SK-N-SH treated with all-trans-retinoic acid at 6 μM for 48 hours (cell line): ENCODE measurements around the gene ZXDC.

Experiments used
- ATAC-seq: fragments of 200-7000 bp; cut with Tn5 transposase; 3 replicates; pipeline ENCODE4 v1.9.1; 2020; ENCODE audit warnings: mild to moderate bottlenecking, moderate library complexity
- ARNTL ChIP-seq: fragments of 450-650 bp; formaldehyde crosslinking; IDR thresholded peaks from 2 replicates; pipeline ENCODE4 v1.5.0; 2020; ENCODE audit warnings: low read depth, mild to moderate bottlenecking, moderate library complexity, borderline replicate concordance
- BACH2 ChIP-seq: fragments of 250-450 bp; sonication (Bioruptor Pico); IDR thresholded peaks from 2 replicates; pipeline ENCODE4 v1.9.0; 2021; ENCODE audit warnings: mild to moderate bottlenecking, borderline replicate concordance
- CSDC2 ChIP-seq: fragments of 250-450 bp; sonication (Bioruptor Pico); IDR thresholded peaks from 2 replicates; pipeline ENCODE4 v1.5.0; 2020; ENCODE audit warnings: mild to moderate bottlenecking, moderate library complexity
- ESRRG ChIP-seq: fragments of 250-450 bp; sonication (Bioruptor Pico); IDR thresholded peaks from 2 replicates; pipeline ENCODE4 v1.6.1; 2021; ENCODE audit warnings: mild to moderate bottlenecking
- ISL1 ChIP-seq: fragments of 250-450 bp; sonication (Bioruptor Pico); IDR thresholded peaks from 2 replicates; pipeline ENCODE4 v2.1.2; 2022; ENCODE audit warnings: mild to moderate bottlenecking, moderate library complexity
- OSR1 ChIP-seq: fragments of 250-450 bp; sonication (Bioruptor Pico); IDR thresholded peaks from 2 replicates; pipeline ENCODE4 v1.8.0; 2022; ENCODE audit warnings: moderate library complexity, mild to moderate bottlenecking, inconsistent platforms
- RARB ChIP-seq: fragments of 250-450 bp; sonication (Bioruptor Pico); IDR thresholded peaks from 2 replicates; pipeline ENCODE4 v1.8.0; 2021; ENCODE audit warnings: mild to moderate bottlenecking, moderate library complexity
- SNAI2 ChIP-seq: fragments of 250-450 bp; sonication (Bioruptor Pico); IDR thresholded peaks from 2 replicates; pipeline ENCODE4 v1.5.0; 2020; ENCODE audit warnings: mild to moderate bottlenecking, moderate library complexity
- TCF4 ChIP-seq: fragments of 250-450 bp; sonication (Bioruptor Pico); IDR thresholded peaks from 2 replicates; pipeline ENCODE4 v1.8.0; 2021; ENCODE audit warnings: mild to moderate bottlenecking, moderate library complexity, borderline replicate concordance
- TOX ChIP-seq: fragments of 250-450 bp; sonication (Bioruptor Pico); IDR thresholded peaks from 2 replicates; pipeline ENCODE4 v1.8.0; 2021; ENCODE audit warnings: mild to moderate bottlenecking, moderate library complexity, borderline replicate concordance
- ZFP3 ChIP-seq: fragments of 250-450 bp; sonication (Bioruptor Pico); IDR thresholded peaks from 2 replicates; pipeline ENCODE4 v1.5.0; 2020; ENCODE audit warnings: mild to moderate bottlenecking, moderate library complexity
- ZFP30 ChIP-seq: fragments of 450-650 bp; formaldehyde crosslinking; IDR thresholded peaks from 2 replicates; pipeline ENCODE4 v1.5.0; 2022; ENCODE audit warnings: mild to moderate bottlenecking, moderate library complexity
- ZNF565 ChIP-seq: fragments of 450-650 bp; formaldehyde crosslinking; conservative IDR thresholded peaks from 2 replicates; pipeline ENCODE4 v1.5.0; 2020; ENCODE audit warnings: low read depth, mild to moderate bottlenecking, moderate library complexity
- ZNF70 ChIP-seq: fragments of 450-650 bp; formaldehyde crosslinking; IDR thresholded peaks from 2 replicates; pipeline ENCODE4 v1.5.0; 2020; ENCODE audit warnings: mild to moderate bottlenecking, moderate library complexity
- ZNF8 ChIP-seq: fragments of 450-650 bp; formaldehyde crosslinking; IDR thresholded peaks from 2 replicates; pipeline ENCODE4 v1.5.0; 2020; ENCODE audit warnings: mild to moderate bottlenecking, moderate library complexity
- TF ChIP-seq, protein P1 (sequence below): fragments of 250-450 bp; sonication (Bioruptor Pico); IDR thresholded peaks from 2 replicates; pipeline ENCODE4 v1.5.0; 2020; ENCODE audit warnings: mild to moderate bottlenecking, moderate library complexity
- TF ChIP-seq, protein P2 (sequence below): fragments of 250-450 bp; sonication (Bioruptor Pico); IDR thresholded peaks from 2 replicates; pipeline ENCODE4 v1.5.1; 2020; ENCODE audit warnings: low read depth, mild to moderate bottlenecking, moderate library complexity
- TF ChIP-seq, protein P3 (sequence below): fragments of 250-450 bp; sonication (Bioruptor Pico); IDR thresholded peaks from 2 replicates; pipeline ENCODE4 v1.5.1; 2021; ENCODE audit warnings: mild to moderate bottlenecking, moderate library complexity

ZXDC gene, protein sequence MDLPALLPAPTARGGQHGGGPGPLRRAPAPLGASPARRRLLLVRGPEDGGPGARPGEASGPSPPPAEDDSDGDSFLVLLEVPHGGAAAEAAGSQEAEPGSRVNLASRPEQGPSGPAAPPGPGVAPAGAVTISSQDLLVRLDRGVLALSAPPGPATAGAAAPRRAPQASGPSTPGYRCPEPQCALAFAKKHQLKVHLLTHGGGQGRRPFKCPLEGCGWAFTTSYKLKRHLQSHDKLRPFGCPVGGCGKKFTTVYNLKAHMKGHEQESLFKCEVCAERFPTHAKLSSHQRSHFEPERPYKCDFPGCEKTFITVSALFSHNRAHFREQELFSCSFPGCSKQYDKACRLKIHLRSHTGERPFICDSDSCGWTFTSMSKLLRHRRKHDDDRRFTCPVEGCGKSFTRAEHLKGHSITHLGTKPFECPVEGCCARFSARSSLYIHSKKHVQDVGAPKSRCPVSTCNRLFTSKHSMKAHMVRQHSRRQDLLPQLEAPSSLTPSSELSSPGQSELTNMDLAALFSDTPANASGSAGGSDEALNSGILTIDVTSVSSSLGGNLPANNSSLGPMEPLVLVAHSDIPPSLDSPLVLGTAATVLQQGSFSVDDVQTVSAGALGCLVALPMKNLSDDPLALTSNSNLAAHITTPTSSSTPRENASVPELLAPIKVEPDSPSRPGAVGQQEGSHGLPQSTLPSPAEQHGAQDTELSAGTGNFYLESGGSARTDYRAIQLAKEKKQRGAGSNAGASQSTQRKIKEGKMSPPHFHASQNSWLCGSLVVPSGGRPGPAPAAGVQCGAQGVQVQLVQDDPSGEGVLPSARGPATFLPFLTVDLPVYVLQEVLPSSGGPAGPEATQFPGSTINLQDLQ

DNA sequence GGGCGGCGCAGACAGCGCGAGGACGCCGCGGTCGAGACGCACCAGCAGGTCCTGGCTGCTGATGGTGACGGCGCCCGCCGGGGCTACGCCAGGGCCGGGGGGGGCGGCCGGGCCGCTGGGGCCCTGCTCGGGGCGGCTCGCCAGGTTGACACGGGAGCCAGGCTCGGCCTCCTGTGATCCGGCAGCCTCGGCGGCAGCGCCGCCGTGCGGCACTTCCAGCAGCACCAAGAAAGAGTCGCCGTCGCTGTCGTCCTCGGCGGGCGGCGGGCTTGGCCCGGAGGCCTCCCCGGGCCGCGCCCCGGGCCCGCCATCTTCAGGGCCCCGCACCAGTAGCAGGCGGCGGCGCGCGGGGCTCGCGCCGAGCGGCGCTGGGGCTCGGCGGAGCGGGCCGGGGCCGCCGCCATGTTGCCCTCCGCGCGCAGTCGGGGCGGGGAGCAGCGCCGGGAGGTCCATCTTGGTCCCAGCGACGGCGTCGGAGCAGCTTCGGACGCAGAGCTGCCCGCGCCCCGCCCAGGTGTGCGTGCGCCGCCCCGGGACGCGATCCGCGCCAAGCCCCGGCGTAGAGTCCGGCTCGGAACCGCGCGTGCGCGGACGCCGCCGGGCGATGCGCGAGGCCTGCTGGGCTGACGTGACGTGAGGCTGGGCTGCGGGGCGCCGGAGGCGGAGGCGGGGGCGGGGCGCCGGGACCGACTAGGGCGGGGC is at the start of gene ZXDC:
TSS of gene ZXDC (minus strand) at position 479 of the 702 bp plus-strand sequence. CDS start at position 453, 26 bp downstream.
- peak; percentile 93 for ATAC-seq
- TF ChIP-seq RARB (CRISPR knock-in tag) (no peak), ZNF8 (CRISPR knock-in tag) (no peak), ZFP3 (CRISPR knock-in tag) (no peak), ZNF565 (CRISPR knock-in tag) (no peak), ZNF70 (no peak), OSR1 (CRISPR knock-in tag) (no peak), ESRRG (CRISPR knock-in tag) (no peak), ZFP30 (no peak), TOX (CRISPR knock-in tag) (no peak), SNAI2 (CRISPR knock-in tag) (no peak)
- TF ChIP-seq, protein P1, sequence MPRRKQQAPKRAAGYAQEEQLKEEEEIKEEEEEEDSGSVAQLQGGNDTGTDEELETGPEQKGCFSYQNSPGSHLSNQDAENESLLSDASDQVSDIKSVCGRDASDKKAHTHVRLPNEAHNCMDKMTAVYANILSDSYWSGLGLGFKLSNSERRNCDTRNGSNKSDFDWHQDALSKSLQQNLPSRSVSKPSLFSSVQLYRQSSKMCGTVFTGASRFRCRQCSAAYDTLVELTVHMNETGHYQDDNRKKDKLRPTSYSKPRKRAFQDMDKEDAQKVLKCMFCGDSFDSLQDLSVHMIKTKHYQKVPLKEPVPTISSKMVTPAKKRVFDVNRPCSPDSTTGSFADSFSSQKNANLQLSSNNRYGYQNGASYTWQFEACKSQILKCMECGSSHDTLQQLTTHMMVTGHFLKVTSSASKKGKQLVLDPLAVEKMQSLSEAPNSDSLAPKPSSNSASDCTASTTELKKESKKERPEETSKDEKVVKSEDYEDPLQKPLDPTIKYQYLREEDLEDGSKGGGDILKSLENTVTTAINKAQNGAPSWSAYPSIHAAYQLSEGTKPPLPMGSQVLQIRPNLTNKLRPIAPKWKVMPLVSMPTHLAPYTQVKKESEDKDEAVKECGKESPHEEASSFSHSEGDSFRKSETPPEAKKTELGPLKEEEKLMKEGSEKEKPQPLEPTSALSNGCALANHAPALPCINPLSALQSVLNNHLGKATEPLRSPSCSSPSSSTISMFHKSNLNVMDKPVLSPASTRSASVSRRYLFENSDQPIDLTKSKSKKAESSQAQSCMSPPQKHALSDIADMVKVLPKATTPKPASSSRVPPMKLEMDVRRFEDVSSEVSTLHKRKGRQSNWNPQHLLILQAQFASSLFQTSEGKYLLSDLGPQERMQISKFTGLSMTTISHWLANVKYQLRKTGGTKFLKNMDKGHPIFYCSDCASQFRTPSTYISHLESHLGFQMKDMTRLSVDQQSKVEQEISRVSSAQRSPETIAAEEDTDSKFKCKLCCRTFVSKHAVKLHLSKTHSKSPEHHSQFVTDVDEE (CRISPR knock-in tag), result no peak

DNA sequence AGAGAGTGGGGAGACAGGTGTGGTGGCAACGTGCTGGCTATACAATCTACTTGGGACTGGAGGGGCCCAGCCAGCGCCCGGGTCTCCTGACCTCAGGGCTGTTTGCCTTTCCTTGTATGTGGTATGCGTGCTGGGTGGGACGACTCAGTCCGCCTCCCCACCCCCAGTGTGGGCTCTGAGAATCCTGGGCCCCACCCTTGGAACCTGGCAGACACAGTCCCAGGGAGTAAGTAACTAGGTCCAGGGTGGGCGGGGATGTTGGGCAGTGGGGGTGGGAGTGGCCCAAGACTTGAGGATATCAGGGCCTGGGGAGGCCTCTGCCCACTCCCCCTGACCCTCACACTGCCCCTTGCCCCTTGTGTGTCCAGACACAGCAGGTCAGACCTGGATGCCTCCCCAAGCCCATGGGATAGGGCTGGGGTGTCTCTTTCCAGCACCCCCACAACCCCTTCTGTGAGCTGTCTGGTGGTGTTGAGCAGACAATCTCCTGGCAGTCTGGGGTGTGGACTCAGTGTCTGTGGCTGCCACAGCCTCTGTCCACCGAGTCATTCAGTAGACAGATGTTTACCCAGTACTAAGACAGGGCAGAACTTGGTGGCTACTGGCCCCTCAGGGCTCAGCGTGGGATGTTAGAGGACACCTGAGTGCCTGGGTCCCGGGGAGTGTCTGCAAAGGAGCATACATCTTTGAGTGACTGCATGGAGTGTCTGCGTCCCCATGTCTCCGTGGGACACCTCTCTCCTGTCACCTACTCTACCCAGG is 49.6 kb upstream of the ZXDC start:
- ATAC-seq, result no peak

More for the DNA sequence above, 49.6 kb upstream of the ZXDC start:
- TF ChIP-seq CSDC2, result no peak
- TF ChIP-seq ISL1, result no peak
- no peak for TF ChIP-seq BACH2 (CRISPR knock-in tag)
- TF ChIP-seq ZNF70, result no peak
- TF ChIP-seq ESRRG (CRISPR knock-in tag), result no peak
- no peak for TF ChIP-seq ARNTL (CRISPR knock-in tag)
- no peak for TF ChIP-seq ZFP30
- no peak for TF ChIP-seq ZNF8 (CRISPR knock-in tag)
- TF ChIP-seq, protein P2, sequence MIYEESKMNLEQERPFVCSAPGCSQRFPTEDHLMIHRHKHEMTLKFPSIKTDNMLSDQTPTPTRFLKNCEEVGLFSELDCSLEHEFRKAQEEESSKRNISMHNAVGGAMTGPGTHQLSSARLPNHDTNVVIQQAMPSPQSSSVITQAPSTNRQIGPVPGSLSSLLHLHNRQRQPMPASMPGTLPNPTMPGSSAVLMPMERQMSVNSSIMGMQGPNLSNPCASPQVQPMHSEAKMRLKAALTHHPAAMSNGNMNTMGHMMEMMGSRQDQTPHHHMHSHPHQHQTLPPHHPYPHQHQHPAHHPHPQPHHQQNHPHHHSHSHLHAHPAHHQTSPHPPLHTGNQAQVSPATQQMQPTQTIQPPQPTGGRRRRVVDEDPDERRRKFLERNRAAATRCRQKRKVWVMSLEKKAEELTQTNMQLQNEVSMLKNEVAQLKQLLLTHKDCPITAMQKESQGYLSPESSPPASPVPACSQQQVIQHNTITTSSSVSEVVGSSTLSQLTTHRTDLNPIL (CRISPR knock-in tag), result no peak
- no peak for TF ChIP-seq TCF4 (CRISPR knock-in tag)
- TF ChIP-seq, protein P3, sequence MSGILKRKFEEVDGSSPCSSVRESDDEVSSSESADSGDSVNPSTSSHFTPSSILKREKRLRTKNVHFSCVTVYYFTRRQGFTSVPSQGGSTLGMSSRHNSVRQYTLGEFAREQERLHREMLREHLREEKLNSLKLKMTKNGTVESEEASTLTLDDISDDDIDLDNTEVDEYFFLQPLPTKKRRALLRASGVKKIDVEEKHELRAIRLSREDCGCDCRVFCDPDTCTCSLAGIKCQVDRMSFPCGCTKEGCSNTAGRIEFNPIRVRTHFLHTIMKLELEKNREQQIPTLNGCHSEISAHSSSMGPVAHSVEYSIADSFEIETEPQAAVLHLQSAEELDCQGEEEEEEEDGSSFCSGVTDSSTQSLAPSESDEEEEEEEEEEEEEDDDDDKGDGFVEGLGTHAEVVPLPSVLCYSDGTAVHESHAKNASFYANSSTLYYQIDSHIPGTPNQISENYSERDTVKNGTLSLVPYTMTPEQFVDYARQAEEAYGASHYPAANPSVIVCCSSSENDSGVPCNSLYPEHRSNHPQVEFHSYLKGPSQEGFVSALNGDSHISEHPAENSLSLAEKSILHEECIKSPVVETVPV (CRISPR knock-in tag), result no peak
- TF ChIP-seq, protein P1 (CRISPR knock-in tag), result no peak
- TF ChIP-seq SNAI2 (CRISPR knock-in tag), result no peak
- TF ChIP-seq, all 23 proteins: peak for 0
